ENCODE measurements around the gene HMGCLL1. TPM values are rescaled to one million over a fixed set of nuclear protein-coding genes. Genes with fewer than 3 reads are reported as not detected.

HMGCLL1 gene
- polyA plus RNA-seq, 3 donors: not detected

GRCh38 chr6:55530931-55531330 lies 48.1 kb downstream of the HMGCLL1 start:
- no peak overlapping the region for H3K4me2 ChIP-seq (replicated peaks; ENCODE audit: extremely low read depth, low read length, poor library complexity, severe bottlenecking)
- no peaks in the 10 kb centered on the region for H3K36me3 ChIP-seq (replicated peaks in 1 of 2; ENCODE audit: control insufficient read depth in 1 of 2, insufficient read depth in 2 of 2, low read length in 2 of 2)
- intact Hi-C loops (cut with micrococcal nuclease): no loop called here
- no CpG with 5 or more reads among the region's 2 CpGs for WGBS (ENCODE audit: insufficient coverage)
- H3K9me3 ChIP-seq (replicated peaks in 1 of 2; ENCODE audit: control insufficient read depth in 1 of 2, insufficient read depth in 1 of 2, low read length in 2 of 2): no peaks in the 10 kb centered on the region
- TF ChIP-seq, protein P1, sequence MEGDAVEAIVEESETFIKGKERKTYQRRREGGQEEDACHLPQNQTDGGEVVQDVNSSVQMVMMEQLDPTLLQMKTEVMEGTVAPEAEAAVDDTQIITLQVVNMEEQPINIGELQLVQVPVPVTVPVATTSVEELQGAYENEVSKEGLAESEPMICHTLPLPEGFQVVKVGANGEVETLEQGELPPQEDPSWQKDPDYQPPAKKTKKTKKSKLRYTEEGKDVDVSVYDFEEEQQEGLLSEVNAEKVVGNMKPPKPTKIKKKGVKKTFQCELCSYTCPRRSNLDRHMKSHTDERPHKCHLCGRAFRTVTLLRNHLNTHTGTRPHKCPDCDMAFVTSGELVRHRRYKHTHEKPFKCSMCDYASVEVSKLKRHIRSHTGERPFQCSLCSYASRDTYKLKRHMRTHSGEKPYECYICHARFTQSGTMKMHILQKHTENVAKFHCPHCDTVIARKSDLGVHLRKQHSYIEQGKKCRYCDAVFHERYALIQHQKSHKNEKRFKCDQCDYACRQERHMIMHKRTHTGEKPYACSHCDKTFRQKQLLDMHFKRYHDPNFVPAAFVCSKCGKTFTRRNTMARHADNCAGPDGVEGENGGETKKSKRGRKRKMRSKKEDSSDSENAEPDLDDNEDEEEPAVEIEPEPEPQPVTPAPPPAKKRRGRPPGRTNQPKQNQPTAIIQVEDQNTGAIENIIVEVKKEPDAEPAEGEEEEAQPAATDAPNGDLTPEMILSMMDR (IDR thresholded peaks at IDR 0.05): no peak
- no peaks in the 10 kb centered on the region for H3K27me3 Mint-ChIP-seq (ENCODE audit: low read depth in 3 of 3)
- H3K36me3 Mint-ChIP-seq: no peaks in the 10 kb centered on the region
- H3K4me1 Mint-ChIP-seq: no peaks in the 10 kb centered on the region
- H3K9ac ChIP-seq (ENCODE audit: insufficient read depth, low read length, poor library complexity, severe bottlenecking): no peak overlapping the region
- no peak overlapping the region for H3K4me3 Mint-ChIP-seq
- no peaks in the 10 kb centered on the region for H3K79me2 ChIP-seq (ENCODE audit: insufficient read depth, low read length)
- no peaks in the 10 kb centered on the region for H3K27me3 ChIP-seq (ENCODE audit: control insufficient read depth in 2 of 2, insufficient read depth in 2 of 2, low read length in 2 of 2)
- no peaks in the 10 kb centered on the region for H4K20me1 ChIP-seq (ENCODE audit: insufficient read depth, low read length)
- H3K4me3 ChIP-seq (replicated peaks in 1 of 3; ENCODE audit: low read depth in 2 of 3, low read length in 3 of 3): no peak overlapping the region
- peaks cover 0 to 3% (median 0%) of the 10 kb centered on the region in 7 donors for H3K9me3 Mint-ChIP-seq
- H2AFZ ChIP-seq (ENCODE audit: insufficient read depth, low read depth, low read length, poor library complexity, severe bottlenecking): no peak overlapping the region
- no peak overlapping the region for H3K27ac Mint-ChIP-seq
- H3K27ac ChIP-seq (ENCODE audit: low read depth in 1 of 2, low read length in 2 of 2): no peak overlapping the region
- DNase-seq: no peak
- H3K4me1 ChIP-seq (ENCODE audit: control insufficient read depth in 1 of 2, insufficient read depth in 2 of 2, low read length in 2 of 2): no peaks in the 10 kb centered on the region

DNA sequence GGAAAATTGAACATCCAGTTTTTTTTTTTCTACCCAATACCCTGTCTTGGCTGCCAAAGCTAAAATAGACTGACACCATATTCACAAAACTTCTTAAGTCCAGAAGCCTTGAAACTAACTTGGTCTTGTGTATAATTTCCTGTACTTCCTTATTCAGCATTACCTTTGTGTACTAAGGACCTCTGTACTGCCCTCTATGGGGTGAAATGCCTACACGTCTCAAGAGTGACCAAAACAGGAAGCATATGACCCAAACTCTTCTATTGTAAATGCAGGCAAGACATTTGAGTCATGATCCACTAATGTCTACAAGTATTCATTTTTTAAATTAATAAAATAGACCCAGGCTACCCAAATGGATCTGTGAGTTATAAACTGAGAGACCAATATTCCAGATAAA lies 50.4 kb downstream of the HMGCLL1 start:
- Histone ChIP-seq H3K36me3 (replicated peaks in 1 of 2; ENCODE audit: control insufficient read depth in 1 of 2, insufficient read depth in 2 of 2, low read length in 2 of 2) (no peaks in the 10 kb centered on the region), H3K79me2 (ENCODE audit: insufficient read depth, low read length) (no peaks in the 10 kb centered on the region), H3K9ac (ENCODE audit: insufficient read depth, low read length, poor library complexity, severe bottlenecking) (no peak overlapping the region), H4K20me1 (ENCODE audit: insufficient read depth, low read length) (no peaks in the 10 kb centered on the region), H3K27me3 (ENCODE audit: control insufficient read depth in 2 of 2, insufficient read depth in 2 of 2, low read length in 2 of 2) (no peaks in the 10 kb centered on the region), H2AFZ (ENCODE audit: insufficient read depth, low read depth, low read length, poor library complexity, severe bottlenecking) (no peak overlapping the region), H3K4me1 (ENCODE audit: control insufficient read depth in 1 of 2, insufficient read depth in 2 of 2, low read length in 2 of 2) (no peaks in the 10 kb centered on the region), H3K4me2 (replicated peaks; ENCODE audit: extremely low read depth, low read length, poor library complexity, severe bottlenecking) (no peak overlapping the region), H3K9me3 (replicated peaks in 1 of 2; ENCODE audit: control insufficient read depth in 1 of 2, insufficient read depth in 1 of 2, low read length in 2 of 2) (no peaks in the 10 kb centered on the region), H3K27ac (ENCODE audit: low read depth in 1 of 2, low read length in 2 of 2) (no peak overlapping the region), H3K4me3 (replicated peaks in 1 of 3; ENCODE audit: low read depth in 2 of 3, low read length in 3 of 3) (no peak overlapping the region)
- no peak overlapping the region for H3K27ac Mint-ChIP-seq
- H3K27me3 Mint-ChIP-seq (ENCODE audit: low read depth in 3 of 3): no peaks in the 10 kb centered on the region
- intact Hi-C loops (cut with micrococcal nuclease): no loop called here
- H3K36me3 Mint-ChIP-seq: no peaks in the 10 kb centered on the region
- no peak for DNase-seq
- no CpG with 5 or more reads among the region's 1 CpG for WGBS (ENCODE audit: insufficient coverage)
- peaks cover 0 to 3% (median 0%) of the 10 kb centered on the region in 7 donors for H3K9me3 Mint-ChIP-seq
- TF ChIP-seq, protein P1 (IDR thresholded peaks at IDR 0.05): no peak
- H3K4me3 Mint-ChIP-seq: no peak overlapping the region
- no peaks in the 10 kb centered on the region for H3K4me1 Mint-ChIP-seq

Data from CD14-positive monocyte (primary cell).